NCI-H2196 treated with DMSO at 0.1 percent for 48 hours (cell line): ENCODE data around the gene TROAP.

Experiments
- DNase-seq: peaks from one replicate; lab custom pipeline; 2025; ENCODE audit not compliant: unreplicated experiment; lab: John Stamatoyannopoulos, UW

Gene TROAP

GRCh38 chr12:49341777-49342065, 18.7 kb downstream of the TROAP start:
- DNase-seq = no peak

- DNase-seq = peak; percentile 64
These were observed 19.2 kb downstream of the TROAP start for GRCh38 chr12:49342066-49342913.

- DNase-seq = no peak
These were observed 20.1 kb downstream of the TROAP start for GRCh38 chr12:49342914-49343731.

- no peak for DNase-seq
These were observed 21.5 kb downstream of the TROAP start for GRCh38 chr12:49344486-49345050.

GRCh38 chr12:49345051-49345824, 22.2 kb downstream of the TROAP start:
- no peak for DNase-seq

- no peak for DNase-seq
These were observed 23.0 kb downstream of the TROAP start for GRCh38 chr12:49345825-49346658.

- no peak for DNase-seq
These were observed 23.7 kb downstream of the TROAP start, which contains the start of gene DNAJC22 for GRCh38 chr12:49346659-49347310. Gene DNAJC22 (plus strand): TSS chr12:49346888. CDS start chr12:49348873, 1,985 bp downstream.

GRCh38 chr12:49347311-49348193, 24.5 kb downstream of the TROAP start:
- DNase-seq = peak; percentile 82

- no peak for DNase-seq
These were observed 25.7 kb downstream of the TROAP start for GRCh38 chr12:49348781-49349180.

GRCh38 chr12:49349266-49349665, 26.2 kb downstream of the TROAP start:
- no peak for DNase-seq

GRCh38 chr12:49352351-49352750, 29.3 kb downstream of the TROAP start:
- no peak for DNase-seq

- DNase-seq = no peak
These were observed 32.9 kb downstream of the TROAP start for GRCh38 chr12:49355913-49356312.

GRCh38 chr12:49357103-49357678, 34.1 kb downstream of the TROAP start:
- DNase-seq = no peak

- peak; percentile 38 for DNase-seq
These were observed 35.6 kb downstream of the TROAP start for GRCh38 chr12:49358483-49359141.

- no peak for DNase-seq
These were observed 36.6 kb downstream of the TROAP start for GRCh38 chr12:49359671-49360070.

- DNase-seq = no peak
These were observed 39.0 kb downstream of the TROAP start for GRCh38 chr12:49362077-49362476.

- DNase-seq = no peak
These were observed 41.9 kb downstream of the TROAP start for GRCh38 chr12:49364989-49365388.

GRCh38 chr12:49365542-49365941, 42.5 kb downstream of the TROAP start:
- DNase-seq = no peak
